GM19455 (cell line): Measurements from ENCODE around the gene TSPAN15.

Source experiments
- ATAC-seq: cut with Tn5 transposase; IDR thresholded peaks from one replicate; pipeline ENCODE4 v1.9.1; 2021; ENCODE audit not compliant: unreplicated experiment

The TSPAN15 gene

GRCh38 chr10:69416695-69417094, 34.6 kb upstream of the TSPAN15 start, which contains the start of gene TACR2:
Gene TACR2, minus strand, starts transcription at chr10:69416918. Its CDS starts 595 bp downstream, at chr10:69416323.
- no peak for ATAC-seq

GRCh38 chr10:69417542-69417941, 33.7 kb upstream of the TSPAN15 start:
- no peak for ATAC-seq

DNA sequence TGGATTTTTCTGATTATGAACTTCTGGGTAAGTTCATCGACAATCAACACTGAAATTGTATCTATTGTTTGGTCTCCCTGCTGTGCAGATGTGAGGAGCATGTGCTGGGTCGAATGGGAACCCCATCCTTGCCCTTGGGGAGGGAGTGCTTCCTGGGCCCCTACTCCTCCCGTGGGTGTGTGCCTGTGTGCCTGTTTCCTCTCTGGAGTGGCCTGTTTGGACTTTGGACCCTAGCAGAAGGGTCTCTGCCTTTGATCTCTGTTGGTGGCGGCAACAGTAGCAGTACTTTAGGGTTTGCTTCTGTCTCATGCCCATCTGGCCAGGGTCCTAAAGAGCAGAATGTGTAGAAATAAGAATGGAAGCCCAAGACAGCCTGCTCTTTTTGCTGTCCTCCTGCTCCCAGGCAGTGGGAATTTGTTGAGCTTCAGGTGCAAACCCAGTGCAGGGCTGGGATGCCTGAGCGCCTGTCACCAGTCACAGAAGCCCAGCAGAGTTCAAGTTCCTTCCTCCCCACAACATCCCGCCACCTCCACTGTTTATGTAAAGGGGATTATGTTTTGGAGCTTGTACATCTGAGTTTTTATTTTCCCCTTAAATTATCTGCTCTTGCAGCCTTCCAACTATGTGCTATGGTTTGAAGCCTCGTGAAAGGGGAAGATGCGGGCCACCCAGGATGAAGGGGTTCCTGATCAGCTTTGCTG, 33.1 kb upstream of the TSPAN15 start:
- no peak for ATAC-seq

DNA sequence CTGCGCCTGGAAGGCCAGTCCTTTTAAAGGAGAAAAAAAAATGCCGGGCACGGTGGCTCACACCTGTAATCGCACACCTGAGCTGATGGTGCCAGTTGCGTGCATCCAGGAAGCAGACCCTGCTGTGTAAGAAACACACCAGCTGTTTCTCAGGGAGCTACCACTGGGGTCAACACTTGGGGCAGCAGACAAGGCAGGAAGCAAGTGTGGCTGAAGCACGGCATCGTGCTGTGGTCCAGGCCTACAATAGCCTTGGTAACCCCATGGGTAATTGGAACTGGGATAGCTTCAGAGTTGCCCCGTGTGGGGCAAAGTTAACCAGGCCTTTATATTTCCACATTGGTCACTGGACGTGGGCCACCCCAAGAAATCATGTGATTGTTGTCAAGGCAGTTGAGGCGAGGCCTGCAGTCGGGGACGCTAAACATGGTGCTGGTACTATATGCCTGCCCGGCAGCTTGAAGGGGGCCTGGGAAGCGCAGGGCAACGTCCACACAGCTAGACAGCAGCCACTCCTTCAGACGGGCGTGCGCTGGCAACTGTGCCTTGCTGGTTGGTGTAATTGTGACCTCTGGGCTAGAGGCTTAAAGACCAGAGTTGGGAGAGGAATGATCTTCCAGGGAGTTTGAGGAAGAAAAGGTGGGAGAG, 32.0 kb upstream of the TSPAN15 start:
- ATAC-seq: no peak

- ATAC-seq: no peak
These were observed 31.5 kb upstream of the TSPAN15 start for GRCh38 chr10:69419744-69420126.

GRCh38 chr10:69421611-69422308, 29.5 kb upstream of the TSPAN15 start:
- no peak for ATAC-seq

DNA sequence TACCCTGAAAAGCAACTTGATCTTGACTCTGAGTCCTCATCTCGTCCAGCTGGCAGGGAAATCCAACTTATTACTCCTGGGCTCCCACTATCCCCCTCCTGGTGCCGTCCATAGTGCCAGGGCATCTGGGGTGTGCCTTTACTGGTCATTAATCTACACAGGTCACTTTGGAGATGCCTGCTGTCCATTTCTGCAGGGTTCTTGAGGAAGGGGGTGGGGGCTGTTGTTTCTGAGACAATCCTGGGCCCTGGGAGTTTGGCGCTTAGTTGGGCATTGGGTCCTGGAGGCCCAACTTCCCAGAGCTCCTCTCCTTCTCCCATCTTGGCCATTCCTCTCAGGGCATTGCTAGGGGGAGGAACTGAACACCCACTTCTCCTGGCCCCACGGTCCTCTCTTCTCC, 28.6 kb upstream of the TSPAN15 start:
- no peak for ATAC-seq

DNA sequence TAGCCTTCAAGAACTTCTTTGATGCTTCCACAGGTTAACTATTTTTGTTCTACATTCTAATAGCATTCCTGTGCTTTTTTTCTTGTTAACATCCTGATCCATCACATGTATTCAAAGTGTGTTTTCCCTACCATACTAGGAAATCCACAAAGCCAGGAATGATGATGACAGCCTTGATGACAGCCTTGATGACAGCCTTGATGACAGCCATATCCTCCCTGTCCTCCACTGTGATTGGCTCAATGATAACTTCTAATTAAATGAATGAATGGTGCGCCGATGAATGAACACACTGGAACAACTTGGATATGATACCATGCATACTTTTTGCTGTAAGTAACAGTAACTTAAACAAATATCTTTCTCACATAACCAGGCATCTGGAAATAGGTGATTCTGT, 26.2 kb upstream of the TSPAN15 start:
- no peak for ATAC-seq

DNA sequence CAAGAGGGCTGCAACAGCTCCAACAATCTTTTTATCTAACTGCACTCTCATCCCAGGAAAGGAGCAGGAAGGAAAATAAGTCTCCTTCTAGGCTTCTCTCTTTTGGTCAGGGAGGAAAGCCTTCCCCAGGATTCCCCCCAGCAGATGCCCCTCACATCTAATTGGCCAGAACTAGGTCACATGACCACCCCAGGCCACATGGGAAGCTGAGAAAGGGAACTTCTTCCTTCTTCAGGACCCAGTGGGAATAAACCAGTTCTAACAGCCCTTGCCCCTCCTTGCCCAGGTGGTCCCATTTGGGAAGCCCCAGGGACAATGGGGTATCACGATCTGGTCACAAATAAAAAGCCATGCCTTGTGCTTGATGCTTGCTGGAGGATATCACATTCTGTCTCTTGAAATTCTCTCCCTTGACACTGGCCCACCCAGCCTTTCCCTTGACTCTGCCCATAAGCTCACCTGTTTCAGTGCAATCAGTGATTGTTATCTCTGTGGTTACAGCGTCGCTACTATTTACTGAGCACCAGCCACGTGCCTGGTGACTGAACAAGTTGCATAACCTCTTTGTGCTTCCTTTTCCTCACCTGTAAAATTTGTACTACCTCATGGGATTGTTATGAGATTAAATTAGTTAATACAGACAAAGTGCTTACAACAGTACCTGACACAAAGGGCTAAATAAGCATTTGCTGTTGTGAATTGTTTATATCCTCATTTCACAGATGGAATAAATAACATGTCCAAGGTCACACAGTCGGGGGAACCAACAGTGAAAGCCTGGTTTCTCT, 25.6 kb upstream of the TSPAN15 start:
- ATAC-seq: no peak

GRCh38 chr10:69426376-69426727, 24.9 kb upstream of the TSPAN15 start:
- no peak for ATAC-seq

GRCh38 chr10:69428165-69428564, 23.1 kb upstream of the TSPAN15 start:
- ATAC-seq: no peak

DNA sequence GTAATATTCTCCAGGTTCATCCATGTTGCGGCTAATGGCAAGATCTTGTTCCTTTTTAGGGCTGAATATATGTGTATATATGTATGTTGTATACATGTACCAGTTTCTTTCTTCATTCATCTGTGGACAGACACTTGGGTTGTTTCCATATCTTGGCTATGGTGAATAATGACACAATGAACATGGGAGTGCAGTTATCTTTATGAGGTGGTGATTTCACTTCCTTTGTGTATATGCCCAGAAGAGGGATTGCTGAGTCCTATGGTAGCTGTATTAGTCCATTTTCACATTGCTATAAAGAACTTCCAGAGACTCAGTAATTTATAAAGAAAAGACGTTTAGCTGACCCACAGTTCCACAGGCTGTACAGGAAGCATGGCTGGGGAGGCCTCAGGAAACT, 17.1 kb upstream of the TSPAN15 start:
- ATAC-seq: no peak

DNA sequence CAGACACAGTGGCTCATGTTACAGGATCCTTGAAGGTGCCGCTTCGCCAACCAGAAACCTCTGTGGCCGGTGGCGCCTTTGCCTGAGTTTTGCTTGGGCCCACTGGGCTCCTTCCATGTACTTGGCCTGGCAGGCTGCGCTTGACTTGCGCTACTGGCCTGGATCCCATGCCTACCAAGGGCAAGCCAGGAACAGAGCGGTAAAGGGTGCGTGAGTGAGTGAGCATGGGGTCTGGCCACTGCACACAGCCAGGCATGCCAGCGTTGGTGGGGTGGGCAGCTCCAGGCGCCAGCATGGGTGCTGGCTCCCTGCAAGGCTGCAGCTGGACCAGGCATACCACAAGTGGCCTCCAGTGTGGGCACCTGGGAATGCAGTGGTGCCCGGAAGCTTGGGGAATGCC, 16.3 kb upstream of the TSPAN15 start:
- no peak for ATAC-seq

DNA sequence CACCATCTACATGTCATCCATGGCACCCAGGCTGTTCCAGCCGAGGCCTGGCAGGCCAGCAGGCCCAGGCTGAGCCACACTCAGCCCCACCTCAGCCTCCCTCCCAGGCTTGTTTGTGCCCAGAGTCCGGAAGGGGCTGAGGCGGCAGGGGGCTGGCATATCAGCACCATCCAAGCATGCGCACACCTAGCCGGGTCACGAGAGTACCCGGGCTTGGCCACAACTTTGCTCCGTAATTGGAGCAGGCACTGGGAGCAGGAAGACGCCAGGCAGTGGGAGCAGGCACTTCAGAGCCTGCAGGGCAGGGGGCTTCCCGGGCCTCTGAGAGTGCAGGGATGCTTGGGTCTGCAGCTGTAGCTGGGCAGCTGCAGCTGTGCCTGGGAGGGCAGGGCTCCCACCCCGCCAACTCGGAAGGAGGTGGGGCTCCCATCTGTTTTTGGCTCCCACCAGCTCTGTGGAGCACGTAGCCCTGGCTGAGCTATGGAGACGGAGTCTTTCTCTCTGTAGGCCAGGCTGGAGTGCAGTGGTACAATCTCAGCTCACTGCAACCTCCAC, 15.2 kb upstream of the TSPAN15 start:
- no peak for ATAC-seq

- no peak for ATAC-seq
These were observed 13.7 kb upstream of the TSPAN15 start for GRCh38 chr10:69437321-69438259.

DNA sequence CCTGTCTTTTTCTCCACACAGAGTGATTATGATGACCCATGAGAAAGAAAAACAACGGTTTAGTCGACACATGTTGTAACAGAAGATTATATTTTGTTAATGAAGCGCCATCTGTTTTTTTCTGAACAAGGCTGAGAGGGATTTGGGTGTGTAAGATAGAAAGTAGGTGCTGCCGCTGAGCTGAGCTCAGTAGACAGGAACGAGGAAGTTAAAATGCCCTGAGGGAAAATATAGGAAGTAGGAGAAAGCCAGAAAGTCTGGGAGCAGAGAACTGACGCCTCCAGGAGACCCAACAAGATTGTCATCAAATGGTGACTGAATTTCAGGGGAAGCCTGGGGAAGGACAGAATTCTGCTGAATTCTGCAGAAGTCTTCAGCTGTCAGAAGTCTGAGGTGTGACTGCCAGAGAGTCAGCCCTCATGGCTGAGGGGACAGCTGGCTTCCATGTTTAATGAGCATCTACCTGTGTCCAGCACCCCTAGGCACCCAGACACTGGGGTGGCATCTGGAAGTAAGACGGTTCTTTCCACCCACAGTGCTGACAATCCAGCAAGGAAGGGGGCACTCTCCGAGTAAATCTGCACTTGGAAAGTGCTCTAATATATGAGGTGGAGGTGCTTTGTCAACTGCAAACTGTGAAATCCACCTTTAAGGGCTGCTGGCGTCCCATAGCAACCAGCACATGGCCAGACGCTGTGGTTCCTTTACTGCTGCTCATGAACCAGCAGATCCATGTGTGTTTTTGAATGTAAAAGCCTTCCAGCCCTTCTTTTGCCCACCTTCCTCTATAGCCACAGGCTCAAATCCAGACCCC, 12.5 kb upstream of the TSPAN15 start:
- ATAC-seq: no peak

DNA sequence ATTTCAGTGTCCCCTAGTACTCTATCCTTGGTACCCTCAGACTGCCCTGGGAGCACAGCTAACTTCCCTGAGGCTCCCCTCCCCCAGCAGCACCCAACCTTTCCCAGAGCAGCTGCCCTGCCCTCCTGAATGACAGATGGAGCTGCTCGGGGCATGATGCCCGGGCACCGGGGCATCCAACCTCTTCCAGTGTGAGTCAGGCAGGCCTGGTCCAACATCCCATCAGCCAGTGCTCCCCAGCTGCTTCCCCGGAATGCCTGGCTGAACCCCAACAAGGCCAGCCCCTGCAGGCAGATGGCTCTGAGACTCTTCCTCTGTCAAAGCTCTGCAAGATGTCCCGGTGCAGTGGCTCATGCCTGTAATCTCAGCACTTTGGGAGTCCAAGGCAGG, 11.9 kb upstream of the TSPAN15 start:
- ATAC-seq: no peak

- ATAC-seq: no peak
These were observed 11.3 kb upstream of the TSPAN15 start for GRCh38 chr10:69439813-69440506.

- ATAC-seq: no peak
These were observed 7.9 kb upstream of the TSPAN15 start for GRCh38 chr10:69443354-69443753.
